ENCODE measurements around the gene FUCA1. TPM values are rescaled to one million over a fixed set of nuclear protein-coding genes. Genes with fewer than 3 reads are reported as not detected.

FUCA1 gene
- total RNA-seq, 2 donors from 2014 or later, result 5.5 to 9.0 TPM

Other genes starting within 250 kb of the FUCA1 start
- gene RPL11, start 176.5 kb downstream of the FUCA1 start, total RNA-seq, result 1,000 to 10,000 TPM; 1,532 to 1,644 TPM
- 10 to 100 TPM; 32.4 to 34.1 TPM for gene ELOA, start 124.8 kb downstream of the FUCA1 start, total RNA-seq
- gene PITHD1, start 89.9 kb downstream of the FUCA1 start, total RNA-seq, result 100 to 1,000 TPM in 1 of 2 donors, 10 to 100 TPM in 1; 83.2 to 107 TPM
- gene LYPLA2, start 77.1 kb downstream of the FUCA1 start, total RNA-seq, result 10 to 100 TPM; 63.4 to 71.5 TPM
- 10 to 100 TPM; 26.8 to 30.7 TPM for gene GALE, start 67.5 kb downstream of the FUCA1 start, total RNA-seq
- 10 to 100 TPM; 44.1 to 47.4 TPM for gene HMGCL, start 42.9 kb downstream of the FUCA1 start, total RNA-seq
- gene CNR2, start 45.1 kb upstream of the FUCA1 start, total RNA-seq, result under 1 TPM; 0.35 to 0.72 TPM
- 100 to 1,000 TPM; 187 to 196 TPM for gene PNRC2, start 91.5 kb upstream of the FUCA1 start, total RNA-seq
- gene SRSF10, start 112.0 kb upstream of the FUCA1 start, total RNA-seq, result 100 to 1,000 TPM; 217 to 264 TPM
- not detected for gene MYOM3, start 243.8 kb upstream of the FUCA1 start, total RNA-seq

Data from activated T-cell treated with anti-CD3 and anti-CD28 coated beads, Interleukin-2, amount 50 U/mL, for 72 hours (primary cell).